B cell (primary cell): Measurements from ENCODE around the gene LTO1. TPM values are rescaled to one million over a fixed set of nuclear protein-coding genes. Genes with fewer than 3 reads are reported as not detected.

Experiments
- ATAC-seq: fragments of 200-7000 bp; cut with Tn5 transposase; one replicate; pipeline ENCODE4 v1.10.0; 2021; ENCODE audit warnings: low read depth, mild to moderate bottlenecking, moderate number of reproducible peaks, moderate library complexity
- CTCF ChIA-PET: fragments of 350-600 bp; sonication (Branson Sonifier 250); formaldehyde crosslinking; loops from one replicate; lab custom pipeline; 2021; ENCODE audit warnings: antibody characterized with exemption, inconsistent platforms; lab: Charles Lee
- POLR2A ChIA-PET: fragments of 350-600 bp; sonication (Branson Sonifier 250); formaldehyde crosslinking; loops from one replicate; lab custom pipeline; 2021; ENCODE audit warnings: antibody characterized with exemption; lab: Charles Lee
- DNase-seq: peaks from one replicate; pipeline ENCODE4 v3.0.0; 2013
- H2AFZ ChIP-seq: 2 replicates; pipeline ENCODE4 v1.6.1; 2012; ENCODE audit warnings: mild to moderate bottlenecking, low read depth, low read length; ENCODE audit not compliant: insufficient read depth, poor library complexity, severe bottlenecking
- H3K27ac ChIP-seq, 2 donors: 1 replicate in 1 of 2; 2 replicates in 1 of 2; pipeline ENCODE4 v1.5.1; 2012 to 2013; ENCODE audit warnings: low read length in 2 of 2, mild to moderate bottlenecking in 2 of 2, moderate library complexity in 1 of 2
- H3K27me3 ChIP-seq, 4 experiments: fragments of 200-600 bp in 1 of 4; sonication (generic) in 1 of 4; replicated peaks in 1 of 4; 1 replicate in 2 of 4; 2 replicates in 2 of 4; pipeline versions ENCODE4 v1.6.1 to v1.7.0; 2013 to 2016; ENCODE audit warnings: low read length in 3 of 4, mild to moderate bottlenecking in 2 of 4, mixed read lengths in 1 of 4, moderate library complexity in 1 of 4; ENCODE audit not compliant: insufficient read depth in 4 of 4, control insufficient read depth in 3 of 4; ENCODE audit errors: control extremely low read depth in 1 of 4
- H3K36me3 ChIP-seq, 2 experiments: replicated peaks in 1 of 2; 1 replicate in 1 of 2; 2 replicates in 1 of 2; pipeline versions ENCODE4 v1.6.1 to v1.7.1; 2013; ENCODE audit warnings: low read length in 1 of 2; ENCODE audit not compliant: insufficient read depth in 2 of 2, control insufficient read depth in 1 of 2; ENCODE audit errors: control extremely low read depth in 1 of 2, extremely low read depth in 1 of 2
- H3K4me1 ChIP-seq, 2 donors: fragments of 200-600 bp in 1 of 2; sonication (generic) in 1 of 2; 1 replicate in 1 of 2; 2 replicates in 1 of 2; pipeline versions ENCODE4 v1.5.1 to v1.6.1; 2013 to 2017; ENCODE audit warnings: low read length in 2 of 2; ENCODE audit not compliant: control insufficient read depth in 2 of 2, insufficient read depth in 2 of 2
- H3K4me2 ChIP-seq: replicated peaks from 2 replicates; pipeline ENCODE3; 2012; ENCODE audit warnings: mild to moderate bottlenecking, low read depth, low read length; ENCODE audit not compliant: poor library complexity, severe bottlenecking
- H3K4me3 ChIP-seq, 5 experiments: fragments of 200-600 bp in 1 of 5; sonication (generic) in 1 of 5; 1 replicate in 3 of 5; 2 replicates in 2 of 5; pipeline versions ENCODE4 v1.5.1 to v1.7.0; 2011 to 2016; ENCODE audit warnings: low read length in 4 of 5, mild to moderate bottlenecking in 4 of 5, low read depth in 2 of 5, control low read depth in 1 of 5, moderate library complexity in 1 of 5; ENCODE audit not compliant: insufficient read depth in 1 of 5; ENCODE audit errors: control extremely low read depth in 1 of 5, extremely low read depth in 1 of 5
- H3K79me2 ChIP-seq: fragments of 200-600 bp; sonication (generic); one replicate; pipeline ENCODE4 v1.6.0; 2016; ENCODE audit warnings: low read length; ENCODE audit not compliant: control insufficient read depth, insufficient read depth
- H3K9ac ChIP-seq: fragments of 200-600 bp; sonication (generic); 2 replicates; pipeline ENCODE4 v1.6.1; 2017; ENCODE audit warnings: mild to moderate bottlenecking, low read length, moderate library complexity
- H3K9me3 ChIP-seq, 3 donors: one replicate each; pipeline versions ENCODE4 v1.6.1 to v1.7.1; 2013; ENCODE audit warnings: low read length in 2 of 3; ENCODE audit not compliant: control insufficient read depth in 2 of 3, insufficient read depth in 1 of 3; ENCODE audit errors: control extremely low read depth in 1 of 3
- H4K20me1 ChIP-seq: 2 replicates; pipeline ENCODE4 v1.6.0; 2012; ENCODE audit warnings: mild to moderate bottlenecking, low read length; ENCODE audit not compliant: insufficient read depth, control insufficient read depth, poor library complexity, severe bottlenecking
- H3K27ac Mint-ChIP-seq: one replicate; pipeline ENCODE4 v1.8.0; 2021; ENCODE audit warnings: mixed read lengths
- H3K27me3 Mint-ChIP-seq: one replicate; pipeline ENCODE4 v1.8.0; 2021; ENCODE audit warnings: mixed read lengths
- H3K4me1 Mint-ChIP-seq: one replicate; pipeline ENCODE4 v1.8.0; 2021; ENCODE audit warnings: mixed read lengths
- H3K4me3 Mint-ChIP-seq: one replicate; pipeline ENCODE4 v1.8.0; 2021; ENCODE audit warnings: mixed read lengths
- H3K9me3 Mint-ChIP-seq: one replicate; pipeline ENCODE4 v1.8.0; 2022; ENCODE audit warnings: mixed read lengths; ENCODE audit not compliant: insufficient read depth
- CTCF ChIP-seq: fragments of 200-600 bp; IDR thresholded peaks from one replicate; pipeline ENCODE4 v1.8.0; 2022; ENCODE audit warnings: antibody characterized with exemption, mild to moderate bottlenecking
- EZH2 ChIP-seq: IDR thresholded peaks from 2 replicates; pipeline ENCODE4 v1.6.1; 2012; ENCODE audit warnings: borderline replicate concordance, low read depth, mild to moderate bottlenecking, moderate library complexity, low read length; ENCODE audit not compliant: insufficient read depth, poor library complexity, severe bottlenecking
- WGBS: methylation state at CpG from one replicate; pipeline ENCODE4 v1.1.5; 2013; ENCODE audit warnings: missing lambda C conversion rate; ENCODE audit not compliant: insufficient coverage; 5-methylcytosine and 5-hydroxymethylcytosine counted together
- intact Hi-C: fragments of 100-400 bp; cut with micrococcal nuclease; formaldehyde crosslinking; loops from one replicate; pipeline ENCODE4 v1.10.0; 2022
- polyA plus RNA-seq: library from polyadenylated mRNA; depleted of rRNA; stranded (reverse); fragments of >200 nt; gene quantifications from 2 replicates; pipeline ENCODE4 v1.2.3, GENCODE V29; 2012
- total RNA-seq, 2 donors: library from RNA; stranded (reverse); fragments of 120-200 nt in 1 of 2; gene quantifications; 1 replicate in 1 of 2; 2 replicates in 1 of 2; pipeline versions ENCODE4 v1.2.3 to v1.2.4, GENCODE V29; 2013 to 2022

Gene LTO1
- total and polyA plus RNA-seq, 2 donors (not counting 1 experiment from before 2014, with no cell fraction given): 44.4 to 68.8 TPM

- H3K27me3 ChIP-seq: peaks cover 0 to 47% (median 11%) of the 10 kb centered on the region in 4 experiments
- H3K9ac ChIP-seq: no peak overlapping the region
- Mint-ChIP-seq H3K4me1 (peaks cover 12% of the 10 kb centered on the region), H3K9me3 (no peaks in the 10 kb centered on the region), H3K4me3 (no peak overlapping the region), H3K27me3 (peaks cover 30% of the 10 kb centered on the region), H3K27ac (no peak overlapping the region)
- WGBS: 98% methylated on average over 11 of the region's 11 CpGs
- peaks cover 14 to 17% of the 10 kb centered on the region in 2 donors for H3K4me1 ChIP-seq
- ATAC-seq (no peak), DNase-seq (no peak)
- TF ChIP-seq CTCF (no peak), EZH2 (no peak)
- ChIA-PET CTCF (no interaction called here), POLR2A (no interaction called here)
- no peak overlapping the region for H3K27ac ChIP-seq
- no peak overlapping the region for H3K4me3 ChIP-seq
- no peak overlapping the region for H2AFZ ChIP-seq
- H4K20me1 ChIP-seq: no peaks in the 10 kb centered on the region
- intact Hi-C loops: no loop called here
- H3K9me3 ChIP-seq: peaks cover 0 to 33% (median 0%) of the 10 kb centered on the region in 3 donors
- no peak overlapping the region for H3K4me2 ChIP-seq
- no peaks in the 10 kb centered on the region for H3K36me3 ChIP-seq
- no peaks in the 10 kb centered on the region for H3K79me2 ChIP-seq
Observed at GRCh38 chr11:69716099-69716498, 40.9 kb upstream of the LTO1 start.

- DNase-seq (no peak), ATAC-seq (no peak)
- Histone ChIP-seq H3K4me2 (no peak overlapping the region), H3K27ac (no peak overlapping the region), H4K20me1 (no peaks in the 10 kb centered on the region), H3K4me1 (peaks cover 14 to 17% of the 10 kb centered on the region in 2 donors), H3K9ac (no peak overlapping the region), H3K9me3 (peaks cover 0 to 35% (median 0%) of the 10 kb centered on the region in 3 donors), H3K27me3 (peaks cover 0 to 45% (median 11%) of the 10 kb centered on the region in 4 experiments), H2AFZ (no peak overlapping the region), H3K4me3 (no peak overlapping the region), H3K79me2 (no peaks in the 10 kb centered on the region), H3K36me3 (no peaks in the 10 kb centered on the region)
- Mint-ChIP-seq H3K27me3 (peaks cover 30% of the 10 kb centered on the region), H3K9me3 (no peaks in the 10 kb centered on the region), H3K4me1 (peaks cover 12% of the 10 kb centered on the region), H3K4me3 (no peak overlapping the region), H3K27ac (no peak overlapping the region)
- CTCF ChIA-PET: no interaction called here
- intact Hi-C loops: no loop called here
- WGBS: 92% methylated on average over 19 of the region's 19 CpGs
- POLR2A ChIA-PET: no interaction called here
- TF ChIP-seq EZH2 (no peak), CTCF (no peak)
Observed at GRCh38 chr11:69715446-69715845, 40.3 kb upstream of the LTO1 start.
